Measurements from ENCODE around the gene DLX5. TPM values are rescaled to one million over a fixed set of nuclear protein-coding genes. Genes with fewer than 3 reads are reported as not detected.
"Not testable (repeated sequence)": the region's sequence is repeated elsewhere in the genome, so short reads cannot be mapped to it uniquely, and the experiment has no call there.

Gene DLX5
- 0.09 TPM in 1 of 2 replicates, not detected in the other for polyA plus RNA-seq (2011; rRNA removed)
- polyA minus RNA-seq (2011; rRNA and poly(A)+ RNA removed), result not detected in 2 replicates

- TF ChIP-seq, protein P1, sequence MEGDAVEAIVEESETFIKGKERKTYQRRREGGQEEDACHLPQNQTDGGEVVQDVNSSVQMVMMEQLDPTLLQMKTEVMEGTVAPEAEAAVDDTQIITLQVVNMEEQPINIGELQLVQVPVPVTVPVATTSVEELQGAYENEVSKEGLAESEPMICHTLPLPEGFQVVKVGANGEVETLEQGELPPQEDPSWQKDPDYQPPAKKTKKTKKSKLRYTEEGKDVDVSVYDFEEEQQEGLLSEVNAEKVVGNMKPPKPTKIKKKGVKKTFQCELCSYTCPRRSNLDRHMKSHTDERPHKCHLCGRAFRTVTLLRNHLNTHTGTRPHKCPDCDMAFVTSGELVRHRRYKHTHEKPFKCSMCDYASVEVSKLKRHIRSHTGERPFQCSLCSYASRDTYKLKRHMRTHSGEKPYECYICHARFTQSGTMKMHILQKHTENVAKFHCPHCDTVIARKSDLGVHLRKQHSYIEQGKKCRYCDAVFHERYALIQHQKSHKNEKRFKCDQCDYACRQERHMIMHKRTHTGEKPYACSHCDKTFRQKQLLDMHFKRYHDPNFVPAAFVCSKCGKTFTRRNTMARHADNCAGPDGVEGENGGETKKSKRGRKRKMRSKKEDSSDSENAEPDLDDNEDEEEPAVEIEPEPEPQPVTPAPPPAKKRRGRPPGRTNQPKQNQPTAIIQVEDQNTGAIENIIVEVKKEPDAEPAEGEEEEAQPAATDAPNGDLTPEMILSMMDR (IDR thresholded peaks at IDR 0.05; ENCODE audit: insufficient read depth, low read depth, low read length), result no peak
- Histone ChIP-seq H3K27me3 (ENCODE audit: control insufficient read depth, insufficient read depth, low read length) (peaks cover 37% of the 10 kb centered on the region), H3K4me3 (ENCODE audit: low read depth, low read length) (peak within 1 kb of the TSS; percentile 37), H3K36me3 (ENCODE audit: control insufficient read depth, insufficient read depth, low read length) (no peaks in the 10 kb centered on the region)
- no peak for DNase-seq (ENCODE audit: low read depth)
- ChIA-PET CTCF (interaction anchor here (0.8 to 1.3 kb wide), 3 partner anchors 19 to 1108 kb away, joined by 3 to 5 read pairs (median 3); no protein-coding TSS in a partner anchor), POLR2A (no interaction called here)
These were observed at the start of gene DLX5 for GRCh38 chr7:97024209-97025129. Gene DLX5 (minus strand): TSS chr7:97024831. CDS start chr7:97024623, 208 bp downstream.

GRCh38 chr7:97072025-97072424 lies 47.4 kb upstream of the DLX5 start:
- CTCF ChIA-PET; H3K36me3 ChIP-seq (ENCODE audit: control insufficient read depth, insufficient read depth, low read length); POLR2A ChIA-PET; H3K4me3 ChIP-seq (ENCODE audit: low read depth, low read length); DNase-seq (ENCODE audit: low read depth); H3K27me3 ChIP-seq (ENCODE audit: control insufficient read depth, insufficient read depth, low read length): not testable (repeated sequence)

GRCh38 chr7:97064972-97065587 lies 40.4 kb upstream of the DLX5 start:
- Histone ChIP-seq H3K36me3 (ENCODE audit: control insufficient read depth, insufficient read depth, low read length) (no peaks in the 10 kb centered on the region), H3K27me3 (ENCODE audit: control insufficient read depth, insufficient read depth, low read length) (no peaks in the 10 kb centered on the region), H3K4me3 (ENCODE audit: low read depth, low read length) (no peak overlapping the region)
- no peak for DNase-seq (ENCODE audit: low read depth)
- POLR2A ChIA-PET, result no interaction called here
- CTCF ChIA-PET, result interaction anchor here (0.6 to 4.6 kb wide), 10 partner anchors 9 to 1149 kb away, joined by 3 to 23 read pairs (median 5); no protein-coding TSS in a partner anchor
- TF ChIP-seq, protein P1 (IDR thresholded peaks at IDR 0.05; ENCODE audit: insufficient read depth, low read depth, low read length), result peak; percentile 74

- DNase-seq (ENCODE audit: low read depth), result no peak
- H3K36me3 ChIP-seq (ENCODE audit: control insufficient read depth, insufficient read depth, low read length), result no peaks in the 10 kb centered on the region
- TF ChIP-seq, protein P1 (IDR thresholded peaks at IDR 0.05; ENCODE audit: insufficient read depth, low read depth, low read length), result no peak
- POLR2A ChIA-PET, result no interaction called here
- CTCF ChIA-PET, result interaction anchor here (1.1 to 4.6 kb wide), 4 partner anchors 37 to 1148 kb away, joined by 3 to 23 read pairs (median 8); no protein-coding TSS in a partner anchor
- H3K4me3 ChIP-seq (ENCODE audit: low read depth, low read length), result no peak overlapping the region
- no peaks in the 10 kb centered on the region for H3K27me3 ChIP-seq (ENCODE audit: control insufficient read depth, insufficient read depth, low read length)
These were observed 39.4 kb upstream of the DLX5 start for GRCh38 chr7:97064020-97064419.

GRCh38 chr7:97043281-97043680 lies 18.6 kb upstream of the DLX5 start:
- Histone ChIP-seq H3K36me3 (ENCODE audit: control insufficient read depth, insufficient read depth, low read length) (no peaks in the 10 kb centered on the region), H3K27me3 (ENCODE audit: control insufficient read depth, insufficient read depth, low read length) (no peaks in the 10 kb centered on the region), H3K4me3 (ENCODE audit: low read depth, low read length) (no peak overlapping the region)
- DNase-seq (ENCODE audit: low read depth), result no peak
- CTCF ChIA-PET, result interaction anchor here (2.3 kb wide), 1 partner anchor 16 kb away, joined by 7 read pairs; no protein-coding TSS in a partner anchor
- TF ChIP-seq, protein P1 (IDR thresholded peaks at IDR 0.05; ENCODE audit: insufficient read depth, low read depth, low read length), result no peak
- POLR2A ChIA-PET, result no interaction called here
